Dendritic cell treated with granulocyte-macrophage colony-stimulating factor and Interleukin-4, amounts not matched to agents 40 ng/mL and 50 ng/mL, for 4 days (primary cell): ENCODE results near the gene HTRA2.
A peak's percentile ranks its signal among the peaks of the same experiment; 100 is the strongest.

Experiments used
- H3K27ac Mint-ChIP-seq: one replicate; pipeline ENCODE4 v1.8.0; 2022; ENCODE audit warnings: mild to moderate bottlenecking, mixed read lengths
- H3K27me3 Mint-ChIP-seq: one replicate; pipeline ENCODE4 v1.8.0; 2022; ENCODE audit warnings: mild to moderate bottlenecking, mixed read lengths
- H3K36me3 Mint-ChIP-seq: one replicate; pipeline ENCODE4 v1.8.0; 2022; ENCODE audit warnings: low read depth, mixed read lengths
- H3K4me1 Mint-ChIP-seq: one replicate; pipeline ENCODE4 v1.8.0; 2022; ENCODE audit warnings: low read depth, mixed read lengths
- H3K4me3 Mint-ChIP-seq: one replicate; pipeline ENCODE4 v1.8.0; 2022; ENCODE audit warnings: mild to moderate bottlenecking, moderate library complexity, mixed read lengths
- H3K9me3 Mint-ChIP-seq: one replicate; pipeline ENCODE4 v1.8.0; 2022; ENCODE audit warnings: mixed read lengths
- intact Hi-C: fragments of 100-400 bp; cut with micrococcal nuclease; formaldehyde crosslinking; loops from one replicate; pipeline ENCODE4 v1.15.0; 2022

HTRA2 gene

GRCh38 chr2:74516650-74517049, 13.1 kb upstream of the HTRA2 start:
- intact Hi-C loops, result no loop called here
- peak overlapping the region; percentile 72 for H3K4me3 Mint-ChIP-seq
- H3K9me3 Mint-ChIP-seq, result no peaks in the 10 kb centered on the region
- no peak overlapping the region for H3K27ac Mint-ChIP-seq
- peaks cover 94% of the 10 kb centered on the region for H3K27me3 Mint-ChIP-seq
- peaks cover 33% of the 10 kb centered on the region for H3K4me1 Mint-ChIP-seq
- H3K36me3 Mint-ChIP-seq, result no peaks in the 10 kb centered on the region

GRCh38 chr2:74522516-74522915, 7.2 kb upstream of the HTRA2 start:
- intact Hi-C loops, result no loop called here
- no peak overlapping the region for H3K27ac Mint-ChIP-seq
- peaks cover 21% of the 10 kb centered on the region for H3K4me1 Mint-ChIP-seq
- peaks cover 16% of the 10 kb centered on the region for H3K36me3 Mint-ChIP-seq
- no peaks in the 10 kb centered on the region for H3K9me3 Mint-ChIP-seq
- no peak overlapping the region for H3K4me3 Mint-ChIP-seq
- H3K27me3 Mint-ChIP-seq, result peaks cover 49% of the 10 kb centered on the region

- intact Hi-C loops, result no loop called here
- Mint-ChIP-seq H3K4me3 (no peak overlapping the region), H3K27me3 (peaks cover 34% of the 10 kb centered on the region)
These were observed 5.7 kb upstream of the HTRA2 start for GRCh38 chr2:74524005-74524404.

GRCh38 chr2:74524955-74525716, 4.6 kb upstream of the HTRA2 start:
- Mint-ChIP-seq H3K36me3 (peaks cover 36% of the 10 kb centered on the region), H3K27ac (no peak overlapping the region), H3K4me1 (peaks cover 30% of the 10 kb centered on the region), H3K4me3 (no peak overlapping the region), H3K27me3 (peaks cover 23% of the 10 kb centered on the region), H3K9me3 (no peaks in the 10 kb centered on the region)
- intact Hi-C loops, result no loop called here

More at GRCh38 chr2:74524005-74524404, 5.7 kb upstream of the HTRA2 start:
- Mint-ChIP-seq H3K9me3 (no peaks in the 10 kb centered on the region), H3K27ac (no peak overlapping the region), H3K4me1 (peaks cover 30% of the 10 kb centered on the region), H3K36me3 (peaks cover 31% of the 10 kb centered on the region)

- peaks cover 40% of the 10 kb centered on the region for H3K36me3 Mint-ChIP-seq
- H3K4me3 Mint-ChIP-seq, result no peak within 1 kb of the TSS
- H3K27ac Mint-ChIP-seq, result peak within 1 kb of the TSS; percentile 97
- H3K27me3 Mint-ChIP-seq, result peaks cover 16% of the 10 kb centered on the region
- H3K9me3 Mint-ChIP-seq, result no peaks in the 10 kb centered on the region
- peaks cover 34% of the 10 kb centered on the region for H3K4me1 Mint-ChIP-seq
- intact Hi-C loops, result no loop called here
These were observed 3.8 kb upstream of the HTRA2 start, which contains the start of gene DQX1 for GRCh38 chr2:74525717-74526648. DQX1 (minus strand) TSS chr2:74526231; CDS start chr2:74525729, 502 bp downstream.

GRCh38 chr2:74526649-74527230, 3.0 kb upstream of the HTRA2 start:
- Mint-ChIP-seq H3K9me3 (no peaks in the 10 kb centered on the region), H3K27ac (peak overlapping the region; percentile 97), H3K4me1 (peaks cover 42% of the 10 kb centered on the region), H3K4me3 (no peak overlapping the region), H3K27me3 (peaks cover 8% of the 10 kb centered on the region), H3K36me3 (peaks cover 46% of the 10 kb centered on the region)
- intact Hi-C loops, result no loop called here

GRCh38 chr2:74527741-74528140, 2.0 kb upstream of the HTRA2 start:
- Mint-ChIP-seq H3K27ac (peak overlapping the region; percentile 97), H3K4me3 (no peak overlapping the region), H3K27me3 (peaks cover 2% of the 10 kb centered on the region), H3K9me3 (no peaks in the 10 kb centered on the region), H3K4me1 (peaks cover 48% of the 10 kb centered on the region), H3K36me3 (peaks cover 56% of the 10 kb centered on the region)
- intact Hi-C loops, result loop anchor here (2.0 kb wide), 1 partner anchor 73 kb away; the partner anchor contains the start of gene INO80B

- peaks cover 48% of the 10 kb centered on the region for H3K4me1 Mint-ChIP-seq
- H3K4me3 Mint-ChIP-seq, result peak overlapping the region; percentile 99
- intact Hi-C loops, result loop anchor here (1.0 to 2.0 kb wide), 3 partner anchors 21 to 74 kb away; partner anchors contain the start of genes INO80B, PCGF1 and TTC31
- peak overlapping the region; percentile 97 for H3K27ac Mint-ChIP-seq
- H3K36me3 Mint-ChIP-seq, result peaks cover 67% of the 10 kb centered on the region
- H3K27me3 Mint-ChIP-seq, result no peaks in the 10 kb centered on the region
- H3K9me3 Mint-ChIP-seq, result no peaks in the 10 kb centered on the region
These were observed 955 bp upstream of the HTRA2 start for GRCh38 chr2:74528600-74529356.

GRCh38 chr2:74530239-74531187, 780 bp downstream of the HTRA2 start:
- peaks cover 48% of the 10 kb centered on the region for H3K4me1 Mint-ChIP-seq
- peak overlapping the region; percentile 99 for H3K4me3 Mint-ChIP-seq
- intact Hi-C loops, result loop anchor here (5.0 kb wide), 3 partner anchors 33 to 278 kb away; partner anchors contain the start of gene LBX2
- peak overlapping the region; percentile 97 for H3K27ac Mint-ChIP-seq
- peaks cover 81% of the 10 kb centered on the region for H3K36me3 Mint-ChIP-seq
- H3K27me3 Mint-ChIP-seq, result no peaks in the 10 kb centered on the region
- H3K9me3 Mint-ChIP-seq, result no peaks in the 10 kb centered on the region

GRCh38 chr2:74531666-74532065, 1.9 kb downstream of the HTRA2 start:
- intact Hi-C loops, result loop anchor here (5.0 kb wide), 3 partner anchors 34 to 279 kb away; partner anchors contain the start of gene LBX2
- H3K4me3 Mint-ChIP-seq, result no peak overlapping the region
- no peaks in the 10 kb centered on the region for H3K9me3 Mint-ChIP-seq
- no peaks in the 10 kb centered on the region for H3K27me3 Mint-ChIP-seq
- H3K27ac Mint-ChIP-seq, result peak overlapping the region; percentile 39
- peaks cover 78% of the 10 kb centered on the region for H3K36me3 Mint-ChIP-seq
- peaks cover 41% of the 10 kb centered on the region for H3K4me1 Mint-ChIP-seq

- no peak overlapping the region for H3K4me3 Mint-ChIP-seq
- no peaks in the 10 kb centered on the region for H3K9me3 Mint-ChIP-seq
- intact Hi-C loops, result loop anchor here (5.0 kb wide), 3 partner anchors 35 to 280 kb away; partner anchors contain the start of gene LBX2
- H3K36me3 Mint-ChIP-seq, result peaks cover 72% of the 10 kb centered on the region
- H3K27me3 Mint-ChIP-seq, result no peaks in the 10 kb centered on the region
- peak overlapping the region; percentile 39 for H3K27ac Mint-ChIP-seq
- peaks cover 36% of the 10 kb centered on the region for H3K4me1 Mint-ChIP-seq
These were observed 2.5 kb downstream of the HTRA2 start for GRCh38 chr2:74532222-74532621.

GRCh38 chr2:74533464-74533863, 3.7 kb downstream of the HTRA2 start:
- Mint-ChIP-seq H3K27ac (no peak overlapping the region), H3K9me3 (no peaks in the 10 kb centered on the region), H3K27me3 (peaks cover 2% of the 10 kb centered on the region), H3K4me1 (peaks cover 23% of the 10 kb centered on the region), H3K4me3 (no peak overlapping the region), H3K36me3 (peaks cover 60% of the 10 kb centered on the region)
- intact Hi-C loops, result loop anchor here (5.0 kb wide), 3 partner anchors 36 to 281 kb away; partner anchors contain the start of gene LBX2
